DOHH2 (cell line): ENCODE data around the gene NTMT2.

Source experiments
- H3F3A ChIP-seq: fragments of 200-600 bp; sonication (generic), shearing (Covaris generic); 2 replicates; pipeline ENCODE4 v1.6.0; 2016; ENCODE audit warnings: antibody characterized with exemption, mild to moderate bottlenecking; ENCODE audit not compliant: control insufficient read depth, insufficient read depth
- H3K27ac ChIP-seq: fragments of 200-600 bp; sonication (generic); 2 replicates; pipeline ENCODE4 v1.5.1; 2014; ENCODE audit warnings: low read depth, mild to moderate bottlenecking, low read length, moderate library complexity
- H3K27me3 ChIP-seq: fragments of 200-600 bp; sonication (generic); 2 replicates; pipeline ENCODE4 v1.6.1; 2014; ENCODE audit warnings: mild to moderate bottlenecking, low read length, mixed read lengths; ENCODE audit not compliant: control insufficient read depth
- H3K36me3 ChIP-seq: fragments of 200-600 bp; sonication (generic); 2 replicates; pipeline ENCODE4 v1.6.1; 2014; ENCODE audit warnings: mild to moderate bottlenecking, low read length, moderate library complexity, mixed read lengths; ENCODE audit not compliant: control insufficient read depth
- H3K4me1 ChIP-seq: fragments of 200-600 bp; sonication (generic); 2 replicates; pipeline ENCODE4 v1.6.1; 2014; ENCODE audit warnings: mild to moderate bottlenecking, low read length, mixed read lengths; ENCODE audit not compliant: control insufficient read depth
- H3K4me2 ChIP-seq: fragments of 200-600 bp; sonication (generic); 2 replicates; pipeline ENCODE4 v1.6.0; 2014; ENCODE audit warnings: mild to moderate bottlenecking, low read length, moderate library complexity
- H3K4me3 ChIP-seq: fragments of 200-600 bp; sonication (generic); 2 replicates; pipeline ENCODE4 v1.5.1; 2014; ENCODE audit warnings: mild to moderate bottlenecking, low read length, mixed read lengths
- H3K79me2 ChIP-seq: fragments of 200-600 bp; sonication (generic); 2 replicates; pipeline ENCODE4 v1.6.1; 2014; ENCODE audit warnings: mild to moderate bottlenecking, low read length, mixed read lengths; ENCODE audit not compliant: control insufficient read depth
- H3K9me2 ChIP-seq: fragments of 200-600 bp; sonication (generic); replicated peaks from 2 replicates; pipeline ENCODE4 v1.6.1; 2014; ENCODE audit warnings: mild to moderate bottlenecking, low read length, mixed read lengths; ENCODE audit not compliant: control insufficient read depth
- H3K9me3 ChIP-seq: fragments of 200-600 bp; sonication (generic); 2 replicates; pipeline ENCODE4 v1.6.1; 2014; ENCODE audit warnings: antibody characterized with exemption, low read length, mixed read lengths; ENCODE audit not compliant: control insufficient read depth, insufficient read depth
- H4K20me1 ChIP-seq: fragments of 200-600 bp; sonication (generic); 2 replicates; pipeline ENCODE4 v1.6.0; 2014; ENCODE audit warnings: low read depth, mild to moderate bottlenecking, antibody characterized with exemption, low read length, moderate library complexity; ENCODE audit not compliant: control insufficient read depth, insufficient read depth
- CTCF ChIP-seq: fragments of 200-600 bp; sonication (generic); IDR thresholded peaks from one replicate; pipeline ENCODE4 v1.5.1; 2014; ENCODE audit warnings: antibody characterized with exemption, mild to moderate bottlenecking, low read depth, low read length; ENCODE audit not compliant: poor library complexity, severe bottlenecking
- EZH2phosphoT487 ChIP-seq: fragments of 200-600 bp; sonication (generic); IDR thresholded peaks from 2 replicates; pipeline ENCODE4 v1.6.1; 2017; ENCODE audit warnings: borderline replicate concordance, mild to moderate bottlenecking, antibody characterized with exemption, low read length, moderate library complexity, mixed read lengths

Gene NTMT2

GRCh38 chr1:170133766-170134495 is 11.8 kb upstream of the NTMT2 start:
- no peaks in the 10 kb centered on the region for H3K9me2 ChIP-seq
- no peaks in the 10 kb centered on the region for H3K36me3 ChIP-seq
- no peaks in the 10 kb centered on the region for H3K4me1 ChIP-seq
- no peaks in the 10 kb centered on the region for H3K79me2 ChIP-seq
- no peak overlapping the region for H3K27ac ChIP-seq
- H3K9me3 ChIP-seq: no peaks in the 10 kb centered on the region
- no peaks in the 10 kb centered on the region for H4K20me1 ChIP-seq
- no peaks in the 10 kb centered on the region for H3K27me3 ChIP-seq
- H3F3A ChIP-seq: no peaks in the 10 kb centered on the region
- no peak overlapping the region for H3K4me3 ChIP-seq
- TF ChIP-seq CTCF (no peak), EZH2phosphoT487 (no peak)
- H3K4me2 ChIP-seq: no peak overlapping the region

GRCh38 chr1:170134521-170134920 is 11.2 kb upstream of the NTMT2 start:
- TF ChIP-seq EZH2phosphoT487 (no peak), CTCF (no peak)
- H3K4me1 ChIP-seq: no peaks in the 10 kb centered on the region
- H3K36me3 ChIP-seq: no peaks in the 10 kb centered on the region
- H3F3A ChIP-seq: no peaks in the 10 kb centered on the region
- no peaks in the 10 kb centered on the region for H3K27me3 ChIP-seq
- H4K20me1 ChIP-seq: no peaks in the 10 kb centered on the region
- no peaks in the 10 kb centered on the region for H3K9me2 ChIP-seq
- H3K27ac ChIP-seq: no peak overlapping the region
- H3K79me2 ChIP-seq: no peaks in the 10 kb centered on the region
- no peaks in the 10 kb centered on the region for H3K9me3 ChIP-seq
- H3K4me3 ChIP-seq: no peak overlapping the region
- H3K4me2 ChIP-seq: no peak overlapping the region

- TF ChIP-seq CTCF: no peak
- TF ChIP-seq EZH2phosphoT487: no peak
Observed at GRCh38 chr1:170140371-170140770, 5.4 kb upstream of the NTMT2 start.

More at GRCh38 chr1:170140371-170140770, 5.4 kb upstream of the NTMT2 start:
- H3K4me1 ChIP-seq: no peaks in the 10 kb centered on the region
- no peak overlapping the region for H3K4me2 ChIP-seq
- no peak overlapping the region for H3K4me3 ChIP-seq
- no peak overlapping the region for H3K27ac ChIP-seq
- no peaks in the 10 kb centered on the region for H3K27me3 ChIP-seq
- no peaks in the 10 kb centered on the region for H3K9me2 ChIP-seq
- no peaks in the 10 kb centered on the region for H3K36me3 ChIP-seq
- H4K20me1 ChIP-seq: no peaks in the 10 kb centered on the region
- H3K9me3 ChIP-seq: no peaks in the 10 kb centered on the region
- H3F3A ChIP-seq: no peaks in the 10 kb centered on the region
- H3K79me2 ChIP-seq: no peaks in the 10 kb centered on the region
